Suprapubic skin (tissue), 3 donors: ENCODE results near the gene GRID2.

Source experiments
- CTCF ChIP-seq, 2 donors: fragments of 200-600 bp in 1 of 2; fragments of 450-650 bp in 1 of 2; sonication (generic) in 1 of 2; IDR thresholded peaks; one replicate each; pipeline ENCODE4 v1.5.1; 2016 to 2019; ENCODE audit warnings: antibody characterized with exemption in 2 of 2, mild to moderate bottlenecking in 1 of 2, moderate library complexity in 1 of 2
- POLR2AphosphoS5 ChIP-seq, 3 donors: sonication (generic); formaldehyde crosslinking; IDR thresholded peaks; one replicate each; pipeline ENCODE4 v1.6.1; 2017; ENCODE audit warnings: antibody characterized with exemption in 3 of 3

GRCh38 chr4:92825256-92825655 is 521.5 kb downstream of the GRID2 start:
- TF ChIP-seq POLR2AphosphoS5 (IDR thresholded peaks at IDR 0.05) (no peak), CTCF (IDR thresholded peaks at IDR 0.05) (no peak)
